ENCODE measurements around the gene LUZP2. TPM values are rescaled to one million over a fixed set of nuclear protein-coding genes. Genes with fewer than 3 reads are reported as not detected.

LUZP2 gene
- total RNA-seq, 1 experiment from 2014 or later: not detected

DNA sequence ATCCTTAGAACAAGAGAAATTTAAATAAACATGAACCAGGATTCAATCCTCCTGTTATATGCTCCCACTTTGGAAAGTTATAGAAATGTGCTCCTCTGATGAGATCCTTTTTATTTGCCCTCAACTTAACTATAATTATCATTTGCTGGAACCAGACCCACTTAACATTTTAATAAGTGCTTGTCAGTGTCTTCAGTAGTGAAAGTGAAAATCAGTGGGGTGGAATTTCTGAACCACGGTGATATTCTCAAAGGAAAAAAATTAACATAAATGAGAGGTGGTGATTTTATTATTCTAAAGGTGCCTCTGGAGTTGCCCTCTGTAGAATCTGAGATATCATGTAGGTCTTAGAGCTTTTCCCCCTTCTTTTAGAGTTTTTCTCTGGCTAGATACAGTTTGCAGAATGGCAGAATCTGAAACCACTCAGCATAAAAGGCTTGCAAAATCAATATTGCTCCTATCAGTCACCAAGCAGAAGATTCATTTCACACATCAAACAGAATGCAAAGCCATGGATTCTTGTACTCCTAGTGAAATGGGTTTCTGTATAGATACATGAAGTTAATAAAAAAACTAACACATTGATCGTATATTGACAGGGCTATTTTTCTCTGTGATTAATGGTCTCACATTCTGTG is 213.2 kb downstream of the LUZP2 start:
- H3K4me1 ChIP-seq: no peaks in the 10 kb centered on the region
- H3K9me3 Mint-ChIP-seq (ENCODE audit: unreplicated experiment): no peaks in the 10 kb centered on the region

DNA sequence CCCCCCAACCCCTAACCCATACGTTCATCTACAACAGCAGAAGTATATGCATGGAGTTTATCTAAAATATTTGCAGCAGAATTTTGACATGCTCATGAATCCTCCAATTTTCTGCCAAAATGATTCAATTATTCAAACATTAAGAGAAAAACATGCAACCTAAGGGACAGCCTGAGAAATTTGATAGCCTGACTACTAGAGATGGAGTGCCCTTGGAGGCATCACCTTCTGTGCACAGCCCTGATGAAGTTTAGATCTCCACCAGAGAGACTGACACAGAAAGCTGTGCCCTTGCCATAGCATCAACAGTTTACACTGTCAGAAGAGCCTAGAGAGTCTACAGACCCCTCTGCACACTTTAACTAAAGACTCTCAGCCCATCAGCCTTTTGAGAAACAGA is 217.7 kb downstream of the LUZP2 start:
- intact Hi-C loops (cut with micrococcal nuclease; ENCODE audit: unreplicated experiment): no loop called here
- no peak overlapping the region for H3K4me3 Mint-ChIP-seq (ENCODE audit: unreplicated experiment)
- Histone ChIP-seq H3K27me3 (replicated peaks; ENCODE audit: control insufficient read depth, insufficient read depth, low read length) (no peaks in the 10 kb centered on the region), H3K36me3 (ENCODE audit: control insufficient read depth, insufficient read depth, low read length) (no peaks in the 10 kb centered on the region), H3K4me1 (no peaks in the 10 kb centered on the region), H3K4me3 (ENCODE audit: low read depth, low read length) (no peak overlapping the region), H3K9me3 (no peaks in the 10 kb centered on the region)
- H3K4me1 Mint-ChIP-seq (ENCODE audit: low read depth, unreplicated experiment): no peaks in the 10 kb centered on the region
- DNase-seq: no peak
- no peak overlapping the region for H3K27ac Mint-ChIP-seq (ENCODE audit: unreplicated experiment)
- peaks cover 3% of the 10 kb centered on the region for H3K27me3 Mint-ChIP-seq (ENCODE audit: insufficient read depth, unreplicated experiment)
- POLR2A ChIA-PET: no interaction called here
- no peaks in the 10 kb centered on the region for H3K36me3 Mint-ChIP-seq (ENCODE audit: insufficient read depth, unreplicated experiment)
- no TSS peak for BruUV-seq (replicated peaks)
- CTCF ChIA-PET: no interaction called here
- TF ChIP-seq, protein P1, sequence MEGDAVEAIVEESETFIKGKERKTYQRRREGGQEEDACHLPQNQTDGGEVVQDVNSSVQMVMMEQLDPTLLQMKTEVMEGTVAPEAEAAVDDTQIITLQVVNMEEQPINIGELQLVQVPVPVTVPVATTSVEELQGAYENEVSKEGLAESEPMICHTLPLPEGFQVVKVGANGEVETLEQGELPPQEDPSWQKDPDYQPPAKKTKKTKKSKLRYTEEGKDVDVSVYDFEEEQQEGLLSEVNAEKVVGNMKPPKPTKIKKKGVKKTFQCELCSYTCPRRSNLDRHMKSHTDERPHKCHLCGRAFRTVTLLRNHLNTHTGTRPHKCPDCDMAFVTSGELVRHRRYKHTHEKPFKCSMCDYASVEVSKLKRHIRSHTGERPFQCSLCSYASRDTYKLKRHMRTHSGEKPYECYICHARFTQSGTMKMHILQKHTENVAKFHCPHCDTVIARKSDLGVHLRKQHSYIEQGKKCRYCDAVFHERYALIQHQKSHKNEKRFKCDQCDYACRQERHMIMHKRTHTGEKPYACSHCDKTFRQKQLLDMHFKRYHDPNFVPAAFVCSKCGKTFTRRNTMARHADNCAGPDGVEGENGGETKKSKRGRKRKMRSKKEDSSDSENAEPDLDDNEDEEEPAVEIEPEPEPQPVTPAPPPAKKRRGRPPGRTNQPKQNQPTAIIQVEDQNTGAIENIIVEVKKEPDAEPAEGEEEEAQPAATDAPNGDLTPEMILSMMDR (IDR thresholded peaks at IDR 0.05; ENCODE audit: insufficient read depth in 1 of 2, low read depth in 1 of 2, low read length in 1 of 2, severe bottlenecking in 1 of 2, unreplicated experiment in 1 of 2): no peak
- peaks cover 8% of the 10 kb centered on the region for H3K9me3 Mint-ChIP-seq (ENCODE audit: unreplicated experiment)

More for the DNA sequence above, 213.2 kb downstream of the LUZP2 start:
- no peak overlapping the region for H3K27ac Mint-ChIP-seq (ENCODE audit: unreplicated experiment)
- H3K27me3 ChIP-seq (replicated peaks; ENCODE audit: control insufficient read depth, insufficient read depth, low read length): no peaks in the 10 kb centered on the region
- H3K4me1 Mint-ChIP-seq (ENCODE audit: low read depth, unreplicated experiment): peaks cover 6% of the 10 kb centered on the region
- H3K4me3 Mint-ChIP-seq (ENCODE audit: unreplicated experiment): no peak overlapping the region
- H3K27me3 Mint-ChIP-seq (ENCODE audit: insufficient read depth, unreplicated experiment): peaks cover 3% of the 10 kb centered on the region
- ChIA-PET POLR2A (no interaction called here), CTCF (interaction anchor here (0.6 kb wide), 1 partner anchor 69 kb away, joined by 4 read pairs; no protein-coding TSS in a partner anchor)
- BruUV-seq (replicated peaks): no TSS peak
- H3K4me3 ChIP-seq (ENCODE audit: low read depth, low read length): no peak overlapping the region
- no peaks in the 10 kb centered on the region for H3K36me3 ChIP-seq (ENCODE audit: control insufficient read depth, insufficient read depth, low read length)
- no peaks in the 10 kb centered on the region for H3K36me3 Mint-ChIP-seq (ENCODE audit: insufficient read depth, unreplicated experiment)
- no peak for DNase-seq
- intact Hi-C loops (cut with micrococcal nuclease; ENCODE audit: unreplicated experiment): no loop called here
- no peaks in the 10 kb centered on the region for H3K9me3 ChIP-seq
- TF ChIP-seq, protein P1 (IDR thresholded peaks at IDR 0.05; ENCODE audit: insufficient read depth in 1 of 2, low read depth in 1 of 2, low read length in 1 of 2, severe bottlenecking in 1 of 2, unreplicated experiment in 1 of 2): no peak

DNA sequence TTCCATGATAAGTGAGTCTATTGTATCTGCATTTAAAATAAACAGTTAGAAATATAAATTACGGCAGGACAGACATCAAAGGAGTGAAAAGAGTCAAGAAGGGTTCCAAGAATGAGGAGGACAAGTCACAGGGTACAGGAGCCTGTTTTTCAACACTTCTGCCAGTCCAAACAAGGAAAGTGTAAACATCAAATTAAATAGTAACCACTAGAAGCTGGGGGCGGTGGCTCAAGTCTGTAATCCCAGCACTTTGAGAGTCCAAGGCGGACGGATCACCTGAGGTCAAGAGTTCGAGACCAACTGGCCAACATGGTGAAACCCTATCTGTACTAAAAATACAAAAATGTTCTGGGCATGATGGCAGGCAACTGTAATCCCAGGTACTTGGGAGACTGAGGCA is 219.6 kb downstream of the LUZP2 start:
- H3K9me3 Mint-ChIP-seq (ENCODE audit: unreplicated experiment): peaks cover 8% of the 10 kb centered on the region
- no peaks in the 10 kb centered on the region for H3K4me1 Mint-ChIP-seq (ENCODE audit: low read depth, unreplicated experiment)
- CTCF ChIA-PET: no interaction called here

More for the DNA sequence above, 219.6 kb downstream of the LUZP2 start:
- H3K27me3 Mint-ChIP-seq (ENCODE audit: insufficient read depth, unreplicated experiment): no peaks in the 10 kb centered on the region
- intact Hi-C loops (cut with micrococcal nuclease; ENCODE audit: unreplicated experiment): no loop called here
- H3K4me3 Mint-ChIP-seq (ENCODE audit: unreplicated experiment): no peak overlapping the region
- POLR2A ChIA-PET: no interaction called here
- no peaks in the 10 kb centered on the region for H3K36me3 Mint-ChIP-seq (ENCODE audit: insufficient read depth, unreplicated experiment)
- Histone ChIP-seq H3K9me3 (no peaks in the 10 kb centered on the region), H3K4me3 (ENCODE audit: low read depth, low read length) (no peak overlapping the region), H3K27me3 (replicated peaks; ENCODE audit: control insufficient read depth, insufficient read depth, low read length) (no peaks in the 10 kb centered on the region), H3K4me1 (no peaks in the 10 kb centered on the region), H3K36me3 (ENCODE audit: control insufficient read depth, insufficient read depth, low read length) (no peaks in the 10 kb centered on the region)
- no peak for DNase-seq
- H3K27ac Mint-ChIP-seq (ENCODE audit: unreplicated experiment): no peak overlapping the region
- TF ChIP-seq, protein P1 (IDR thresholded peaks at IDR 0.05; ENCODE audit: insufficient read depth in 1 of 2, low read depth in 1 of 2, low read length in 1 of 2, severe bottlenecking in 1 of 2, unreplicated experiment in 1 of 2): no peak
- BruUV-seq (replicated peaks): no TSS peak

All from Caco-2 (cell line).